Pulmonary artery endothelial cell (primary cell): ENCODE results near the gene TBC1D2B. TPM values are rescaled to one million over a fixed set of nuclear protein-coding genes. Genes with fewer than 3 reads are reported as not detected.
"Not testable (repeated sequence)": the region's sequence is repeated elsewhere in the genome, so short reads cannot be mapped to it uniquely, and the experiment has no call there.

Source experiments
- DNase-seq: peaks from one replicate; pipeline ENCODE4 v3.0.0-alpha.2; 2011; ENCODE audit warnings: low read depth, low spot score
- total RNA-seq: library from RNA; depleted of rRNA; stranded (reverse); fragments of >200 nt; gene quantifications from 2 replicates; pipeline ENCODE4 v1.2.3, GENCODE V29; 2014

The TBC1D2B gene
- total RNA-seq, 1 donor from 2014 or later = 25.7 TPM

GRCh38 chr15:77975332-77976094 lies 102.0 kb downstream of the TBC1D2B start:
- no peak for DNase-seq

- no peak for DNase-seq
These were observed 102.8 kb downstream of the TBC1D2B start for GRCh38 chr15:77974416-77975331.

DNA sequence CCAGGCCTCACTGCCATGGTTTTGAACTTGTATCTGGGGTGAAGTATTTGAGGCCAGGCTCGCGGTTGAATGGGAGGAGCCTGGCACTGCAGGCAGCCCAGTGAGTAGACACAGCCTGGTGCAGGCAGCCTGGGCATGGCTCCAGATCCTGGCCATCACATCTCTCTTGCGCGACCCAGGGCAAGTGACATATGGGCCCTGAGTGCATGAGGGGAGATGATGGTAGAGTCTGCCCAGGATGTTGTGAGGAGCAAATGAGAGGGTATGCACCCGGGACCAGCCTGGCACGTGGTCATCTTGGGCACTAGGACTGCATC lies 103.5 kb downstream of the TBC1D2B start:
- DNase-seq = no peak

DNA sequence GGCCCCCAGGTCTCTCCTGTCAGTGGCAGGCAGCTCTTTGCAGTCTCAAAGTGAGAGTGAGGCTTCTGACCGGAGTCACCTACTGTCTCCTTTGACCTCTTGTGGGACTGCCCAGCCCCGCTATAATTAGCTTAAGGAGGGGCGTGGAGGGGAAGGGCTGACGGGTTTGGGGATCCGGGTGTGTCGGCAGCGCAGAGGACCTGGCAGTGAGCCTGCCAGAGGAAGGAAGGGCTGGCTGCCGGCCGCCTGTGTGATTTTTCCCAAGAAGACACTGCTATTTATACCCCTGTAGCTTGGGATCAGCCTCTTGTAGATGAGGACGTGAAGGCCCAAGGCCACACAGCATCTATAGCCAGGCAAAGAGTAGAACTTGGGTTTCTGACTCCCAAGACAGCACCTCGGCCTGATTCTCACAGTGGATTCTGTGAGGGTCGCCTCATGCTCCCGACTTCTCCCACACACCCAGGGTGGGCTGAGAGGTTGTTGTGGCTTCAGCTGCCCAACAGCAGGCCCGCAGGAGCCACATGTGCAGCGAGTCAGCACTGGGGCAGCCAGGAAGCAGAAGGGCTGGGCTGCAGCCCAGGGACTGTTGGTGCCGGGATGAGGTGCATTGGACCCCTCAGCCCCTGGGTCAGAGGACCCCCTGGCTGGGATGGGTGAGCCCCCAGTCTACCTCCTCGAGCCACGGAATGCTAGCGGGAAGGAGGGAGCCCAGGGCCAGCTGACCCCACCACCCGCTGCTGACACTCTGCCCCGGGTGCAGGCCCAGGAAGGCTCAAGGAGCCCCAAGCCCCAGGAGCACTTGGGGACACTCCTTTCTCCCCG lies 104.0 kb downstream of the TBC1D2B start:
- DNase-seq = not testable (repeated sequence)

GRCh38 chr15:77972706-77973105 lies 104.8 kb downstream of the TBC1D2B start:
- not testable (repeated sequence) for DNase-seq

DNA sequence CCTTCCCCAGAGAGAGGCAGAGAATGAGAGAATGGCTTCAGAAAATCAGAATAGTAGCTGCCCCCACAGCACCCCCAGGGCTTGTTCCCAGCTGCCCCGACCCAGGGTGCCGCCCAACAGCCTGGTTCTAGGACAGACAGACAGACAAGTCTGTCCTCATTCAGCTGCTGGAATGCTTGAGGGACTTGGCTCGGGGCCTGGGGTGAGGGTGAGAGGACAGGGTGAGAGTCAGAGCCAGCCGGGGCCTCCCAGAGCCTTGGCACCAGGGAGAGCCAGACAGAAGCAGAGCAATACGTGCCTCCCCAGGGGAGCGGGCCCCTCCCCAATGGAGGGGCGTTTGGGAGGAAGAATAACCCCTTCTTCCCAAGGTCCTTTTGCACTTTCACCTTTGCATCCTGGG lies 105.6 kb downstream of the TBC1D2B start:
- not testable (repeated sequence) for DNase-seq

GRCh38 chr15:77970813-77971360 lies 106.6 kb downstream of the TBC1D2B start:
- not testable (repeated sequence) for DNase-seq

- no peak for DNase-seq
These were observed 108.5 kb downstream of the TBC1D2B start for GRCh38 chr15:77969055-77969454.

- no peak for DNase-seq
These were observed 109.7 kb downstream of the TBC1D2B start for GRCh38 chr15:77967798-77968197.

GRCh38 chr15:77967235-77967615 lies 110.3 kb downstream of the TBC1D2B start:
- not testable (repeated sequence) for DNase-seq

DNA sequence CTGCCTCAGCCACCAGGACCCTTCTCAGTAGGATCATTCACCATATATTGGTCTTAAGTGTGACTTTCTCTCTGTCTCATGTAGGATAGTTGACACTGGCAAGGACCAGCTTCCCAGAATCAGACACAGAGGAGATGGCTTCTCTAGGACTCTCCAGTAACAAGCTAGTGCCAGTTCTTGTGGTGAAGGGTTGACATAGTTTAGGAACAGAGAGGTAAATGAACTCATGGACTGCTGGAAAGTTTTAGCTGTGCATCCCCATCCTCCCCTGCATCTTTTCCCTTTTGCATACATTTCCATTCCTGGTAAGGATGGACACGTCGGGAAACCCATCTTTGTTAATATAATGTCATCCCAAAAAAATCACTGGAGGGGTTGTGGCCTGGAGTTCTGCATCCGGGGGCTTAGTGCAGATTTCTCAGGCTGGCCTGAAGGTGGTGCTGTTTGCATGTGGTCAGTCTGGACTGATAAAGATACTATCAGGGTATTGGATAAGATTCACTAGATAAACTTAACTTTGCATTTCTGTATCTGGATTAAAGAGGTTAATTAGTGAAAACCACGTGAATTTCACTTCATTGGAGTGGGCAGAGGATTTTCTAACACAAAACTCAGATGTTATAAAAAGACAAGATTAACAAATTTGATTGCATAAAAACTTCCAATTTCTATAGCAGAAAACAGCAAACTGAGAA lies 110.8 kb downstream of the TBC1D2B start:
- no peak for DNase-seq

GRCh38 chr15:77964193-77964592 lies 113.3 kb downstream of the TBC1D2B start:
- no peak for DNase-seq

GRCh38 chr15:77959432-77959879 lies 118.1 kb downstream of the TBC1D2B start:
- DNase-seq = no peak

- not testable (repeated sequence) for DNase-seq
These were observed 118.6 kb downstream of the TBC1D2B start for GRCh38 chr15:77958716-77959431.

GRCh38 chr15:77958021-77958420 lies 119.5 kb downstream of the TBC1D2B start:
- DNase-seq = not testable (repeated sequence)

GRCh38 chr15:77953926-77954325 lies 123.6 kb downstream of the TBC1D2B start:
- not testable (repeated sequence) for DNase-seq

GRCh38 chr15:77952928-77953446 lies 124.5 kb downstream of the TBC1D2B start:
- not testable (repeated sequence) for DNase-seq

- not testable (repeated sequence) for DNase-seq
These were observed 126.3 kb downstream of the TBC1D2B start for GRCh38 chr15:77951105-77951786.

GRCh38 chr15:77950470-77950869 lies 127.0 kb downstream of the TBC1D2B start:
- not testable (repeated sequence) for DNase-seq
